GM12878 (cell line): ENCODE data around the gene PFKFB3. TPM values are rescaled to one million over a fixed set of nuclear protein-coding genes. Genes with fewer than 3 reads are reported as not detected.
"Not testable (repeated sequence)": the region's sequence is repeated elsewhere in the genome, so short reads cannot be mapped to it uniquely, and the experiment has no call there.

ENCODE experiments used
- ATAC-seq: fragments of 200-7000 bp; cut with Tn5 transposase; 3 replicates; pipeline ENCODE4 v1.9.1; 2020; ENCODE audit warnings: mild to moderate bottlenecking, moderate library complexity
- BruUV-seq: library from RNA; stranded (reverse); fragments of 400-500 nt; replicated peaks from 2 replicates; lab custom pipeline; 2021; lab: Mats Ljungman, UMichigan
- CTCF ChIA-PET: fragments of 300-600 bp; sonication (Branson Sonifier 250); formaldehyde crosslinking; extraction: SDS; loops from one replicate; lab custom pipeline; 2021; ENCODE audit warnings: inconsistent platforms; lab: Yijun Ruan, JAX
- POLR2A ChIA-PET: fragments of 350-600 bp; formaldehyde crosslinking; extraction: SDS; loops from one replicate; lab custom pipeline; 2021; ENCODE audit warnings: inconsistent platforms; lab: Charles Lee
- RAD21 ChIA-PET: fragments of 300-600 bp; sonication (Branson Sonifier 250); formaldehyde crosslinking; loops from one replicate; lab custom pipeline; 2023; ENCODE audit warnings: antibody characterized with exemption; ENCODE audit not compliant: unreplicated experiment; lab: Charles Lee
- SMC1A ChIA-PET: fragments of 300-600 bp; sonication (Branson Sonifier 250); formaldehyde crosslinking; loops from one replicate; lab custom pipeline; 2023; ENCODE audit not compliant: unreplicated experiment, uncharacterized antibody; lab: Charles Lee
- DNase-seq: peaks from one replicate; pipeline ENCODE4 v3.0.0-alpha.2; 2011; ENCODE audit warnings: low read depth, low spot score
- FAIRE-seq: peaks from 3 replicates; lab custom pipeline; 2011; peaks lifted over from hg19 to GRCh38; lab: Jason Lieb, UNC
- H2AFZ ChIP-seq: 2 replicates; pipeline ENCODE4 v1.6.0; 2011; ENCODE audit warnings: low read depth, low read length, control low read depth; ENCODE audit not compliant: control insufficient read depth
- H3K27ac ChIP-seq: 2 replicates; pipeline ENCODE4 v1.5.1; 2011; ENCODE audit warnings: control low read depth; ENCODE audit not compliant: control insufficient read depth, insufficient read depth
- H3K27me3 ChIP-seq, 2 experiments: replicated peaks in 1 of 2; 2 replicates each; pipeline versions ENCODE4 v1.6.0 to v1.6.1; 2011; ENCODE audit warnings: low read length in 1 of 2; ENCODE audit not compliant: control insufficient read depth in 2 of 2, insufficient read depth in 2 of 2
- H3K36me3 ChIP-seq, 2 experiments: 2 replicates each; pipeline ENCODE4 v1.5.1; 2011; ENCODE audit warnings: low read length in 1 of 2; ENCODE audit not compliant: control insufficient read depth in 2 of 2, insufficient read depth in 2 of 2
- H3K4me1 ChIP-seq: 2 replicates; pipeline ENCODE4 v1.6.1; 2011; ENCODE audit warnings: mild to moderate bottlenecking, low read length, moderate library complexity, mixed read lengths; ENCODE audit not compliant: control insufficient read depth, insufficient read depth
- H3K4me2 ChIP-seq: 2 replicates; pipeline ENCODE4 v1.6.0; 2011; ENCODE audit warnings: control low read depth; ENCODE audit not compliant: control insufficient read depth, insufficient read depth
- H3K4me3 ChIP-seq: fragments of 200-600 bp; sonication (generic); 2 replicates; pipeline ENCODE4 v1.5.1; 2016
- H3K79me2 ChIP-seq: 2 replicates; pipeline ENCODE4 v1.6.0; 2011; ENCODE audit warnings: low read length; ENCODE audit not compliant: control insufficient read depth, insufficient read depth
- H3K9ac ChIP-seq: 2 replicates; pipeline ENCODE4 v1.8.0; 2011; ENCODE audit warnings: low read length, control low read depth, mixed read lengths; ENCODE audit not compliant: control insufficient read depth, insufficient read depth
- H3K9me3 ChIP-seq: replicated peaks from 3 replicates; pipeline ENCODE4 v1.5.1; 2011; ENCODE audit warnings: mild to moderate bottlenecking, low read length; ENCODE audit not compliant: control insufficient read depth, insufficient read depth
- H4K20me1 ChIP-seq: 2 replicates; pipeline ENCODE4 v1.6.0; 2011; ENCODE audit not compliant: control insufficient read depth, insufficient read depth
- LARP7 ChIP-seq: fragments of 450-650 bp; IDR thresholded peaks from 2 replicates; pipeline ENCODE4 v1.6.1; 2017; ENCODE audit warnings: mild to moderate bottlenecking
- MEF2B ChIP-seq: fragments of 450-650 bp; IDR thresholded peaks from 2 replicates; pipeline ENCODE4 v1.6.1; 2018; ENCODE audit warnings: mild to moderate bottlenecking, moderate library complexity; ENCODE audit not compliant: partially characterized antibody, poor library complexity, severe bottlenecking
- TCF7 ChIP-seq: IDR thresholded peaks from 2 replicates; pipeline ENCODE4 v1.6.1; 2014; ENCODE audit warnings: antibody characterized with exemption, borderline replicate concordance
- WGBS: methylation state at CpG from one replicate; pipeline ENCODE4 v1.1.6; 2016; ENCODE audit warnings: low lambda C conversion rate; ENCODE audit not compliant: insufficient replicate concordance, insufficient coverage; ENCODE audit errors: missing lambda C conversion rate; 5-methylcytosine and 5-hydroxymethylcytosine counted together
- in situ Hi-C: fragments of 300-500 bp; cut with MboI; formaldehyde crosslinking; loops from 9 replicates; pipeline ENCODE4 v1.14.3; 2018; ENCODE audit warnings: mixed read lengths
- intact Hi-C: fragments of 100-400 bp; cut with micrococcal nuclease; formaldehyde crosslinking; loops from one replicate; pipeline ENCODE4 v1.14.2; 2022; ENCODE audit not compliant: unreplicated experiment
- polyA plus RNA-seq, 11 experiments: library from polyadenylated mRNA; depleted of rRNA in 4 of 11; unstranded in 6 of 11; stranded (reverse) in 5 of 11; fragments of >200 nt; fragmentation: Nextera tagmentation in 4 of 11; fragmentation: Illumina TruSeq in 1 of 11; extraction: Ambion mirVana in 4 of 11; extraction: Trizol in 1 of 11; gene quantifications; 1 replicate in 1 of 11; 2 replicates in 10 of 11; pipeline versions ENCODE4 v1.2.1 to v1.2.3, GENCODE V29; 2011 to 2016; ENCODE audit warnings: inconsistent platforms in 2 of 11, missing spikeins in 2 of 11, low read depth in 1 of 11
- total RNA-seq, 4 experiments: library from RNA; depleted of rRNA in 3 of 4; stranded (reverse); fragments of >200 nt in 3 of 4; fragmentation: Illumina TruSeq in 1 of 4; extraction: Trizol in 1 of 4; gene quantifications; 2 replicates each; pipeline versions ENCODE4 v1.2.1 to v1.2.3, GENCODE V29; 2013 to 2021
- TF ChIP-seq, protein P1 (sequence below): fragments of 450-650 bp; IDR thresholded peaks from 2 replicates; pipeline ENCODE4 v1.6.1; 2018; ENCODE audit warnings: borderline replicate concordance, mild to moderate bottlenecking; ENCODE audit not compliant: partially characterized antibody
- TF ChIP-seq, protein P2 (sequence below): IDR thresholded peaks from 2 replicates; pipeline ENCODE4 v1.6.1; 2012; ENCODE audit warnings: low read length, inconsistent platforms
- TF ChIP-seq, protein P3 (sequence below): IDR thresholded peaks from 2 replicates; pipeline ENCODE4 v1.6.1; 2011; ENCODE audit warnings: low read depth, mild to moderate bottlenecking, low read length, moderate library complexity, borderline replicate concordance; ENCODE audit errors: extremely low read depth
- TF ChIP-seq, protein P4 (sequence below): IDR thresholded peaks from 2 replicates; pipeline ENCODE4 v1.6.1; 2011; ENCODE audit warnings: borderline replicate concordance, low read depth, mild to moderate bottlenecking, moderate library complexity, mixed read lengths, low read length; ENCODE audit not compliant: insufficient read depth; ENCODE audit errors: extremely low read length

PFKFB3 gene
- total and polyA plus RNA-seq, 10 of the 15 experiments (the other 5 are each of a cell fraction or from before 2014, with no cell fraction given), result 1.6 to 46.7 (median 13.7) TPM

DNA sequence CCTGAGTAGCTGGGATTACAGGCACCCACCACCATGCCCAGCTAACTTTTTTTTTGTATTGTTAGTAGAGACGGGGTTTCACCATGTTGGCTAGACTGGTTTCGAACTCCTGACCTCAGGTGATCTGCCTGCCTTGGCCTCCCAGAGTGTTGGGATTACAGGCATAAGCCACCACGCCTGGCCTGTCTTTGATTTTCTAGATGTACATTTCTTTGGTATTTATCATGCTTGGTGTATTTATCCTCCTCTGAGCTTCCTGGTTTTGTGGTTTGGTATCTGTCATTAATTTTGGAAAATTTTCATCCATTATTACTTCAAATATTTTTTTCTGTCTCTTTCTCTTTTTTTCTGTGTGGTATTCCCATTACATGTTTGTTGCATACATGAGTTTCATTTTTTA lies 87.9 kb downstream of the PFKFB3 start:
- in situ Hi-C loops, H3K4me3 ChIP-seq, H3K27me3 ChIP-seq, DNase-seq, H3K27ac ChIP-seq, H3K79me2 ChIP-seq, H4K20me1 ChIP-seq, H3K9ac ChIP-seq, H3K4me2 ChIP-seq, H3K4me1 ChIP-seq, FAIRE-seq, H2AFZ ChIP-seq, BruUV-seq, ATAC-seq, intact Hi-C loops, H3K36me3 ChIP-seq: not testable (repeated sequence)
- RAD21 ChIA-PET, result interaction anchor here (0.8 kb wide), 1 partner anchor 9 kb away, joined by 3 read pairs; no protein-coding TSS in a partner anchor
- H3K9me3 ChIP-seq, result peaks cover 11% of the 10 kb centered on the region; the same call in 2 of the 3 replicates
- CTCF ChIA-PET, result interaction anchor here (0.8 kb wide), 1 partner anchor 9 kb away, joined by 3 read pairs; no protein-coding TSS in a partner anchor
- POLR2A ChIA-PET, result interaction anchor here (0.6 kb wide), 1 partner anchor 15 kb away, joined by 3 read pairs; no protein-coding TSS in a partner anchor
- SMC1A ChIA-PET, result interaction anchor here (0.6 to 0.7 kb wide), 2 partner anchors 19 to 25 kb away, joined by 3 to 4 read pairs; no protein-coding TSS in a partner anchor
- WGBS, result 33% methylated on average over 3 of the region's 3 CpGs

DNA sequence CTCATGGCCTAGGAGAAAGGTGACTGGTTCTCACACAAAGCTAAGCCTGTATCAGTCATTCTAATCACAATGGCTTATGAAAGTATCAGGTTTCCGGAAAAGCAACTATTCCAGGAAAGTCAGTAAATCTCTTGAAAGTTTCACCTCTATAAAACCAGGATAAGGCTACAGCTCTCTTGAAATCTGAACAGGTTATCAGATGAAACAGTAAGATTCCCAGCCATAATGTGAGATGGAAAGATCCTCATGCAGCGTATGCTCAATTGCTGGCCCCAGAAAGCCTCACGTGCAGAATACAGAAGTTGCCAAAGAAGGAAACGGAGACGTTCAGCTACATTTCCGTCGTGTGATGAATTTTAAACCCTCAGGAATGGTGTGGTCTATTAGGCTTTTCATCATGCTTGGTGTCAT lies 90.0 kb downstream of the PFKFB3 start:
- in situ Hi-C loops, result no loop called here

More for the DNA sequence above, 90.0 kb downstream of the PFKFB3 start:
- RAD21 ChIA-PET, result interaction anchor here (0.6 to 1.7 kb wide), 3 partner anchors 17 to 55 kb away, joined by 3 to 5 read pairs (median 3); no protein-coding TSS in a partner anchor
- Histone ChIP-seq H3K79me2 (no peaks in the 10 kb centered on the region), H3K4me1 (peaks cover 6% of the 10 kb centered on the region; the same call in 1 of the 2 replicates), H4K20me1 (no peaks in the 10 kb centered on the region), H2AFZ (no peak overlapping the region), H3K4me2 (no peak overlapping the region), H3K27me3 (no peaks in the 10 kb centered on the region), H3K9me3 (peaks cover 11% of the 10 kb centered on the region; the same call in 2 of the 3 replicates), H3K36me3 (no peaks in the 10 kb centered on the region), H3K27ac (no peak overlapping the region), H3K4me3 (no peak overlapping the region), H3K9ac (no peak overlapping the region)
- ATAC-seq (no peak), DNase-seq (no peak), FAIRE-seq (no peak)
- POLR2A ChIA-PET, result no interaction called here
- no TSS peak for BruUV-seq
- intact Hi-C loops, result no loop called here
- SMC1A ChIA-PET, result interaction anchor here (2.1 to 11.0 kb wide), 2 partner anchors 26 to 109 kb away, joined by 8 to 120 read pairs; no protein-coding TSS in a partner anchor
- 82% methylated on average over 7 of the region's 7 CpGs for WGBS
- TF ChIP-seq, protein P1, sequence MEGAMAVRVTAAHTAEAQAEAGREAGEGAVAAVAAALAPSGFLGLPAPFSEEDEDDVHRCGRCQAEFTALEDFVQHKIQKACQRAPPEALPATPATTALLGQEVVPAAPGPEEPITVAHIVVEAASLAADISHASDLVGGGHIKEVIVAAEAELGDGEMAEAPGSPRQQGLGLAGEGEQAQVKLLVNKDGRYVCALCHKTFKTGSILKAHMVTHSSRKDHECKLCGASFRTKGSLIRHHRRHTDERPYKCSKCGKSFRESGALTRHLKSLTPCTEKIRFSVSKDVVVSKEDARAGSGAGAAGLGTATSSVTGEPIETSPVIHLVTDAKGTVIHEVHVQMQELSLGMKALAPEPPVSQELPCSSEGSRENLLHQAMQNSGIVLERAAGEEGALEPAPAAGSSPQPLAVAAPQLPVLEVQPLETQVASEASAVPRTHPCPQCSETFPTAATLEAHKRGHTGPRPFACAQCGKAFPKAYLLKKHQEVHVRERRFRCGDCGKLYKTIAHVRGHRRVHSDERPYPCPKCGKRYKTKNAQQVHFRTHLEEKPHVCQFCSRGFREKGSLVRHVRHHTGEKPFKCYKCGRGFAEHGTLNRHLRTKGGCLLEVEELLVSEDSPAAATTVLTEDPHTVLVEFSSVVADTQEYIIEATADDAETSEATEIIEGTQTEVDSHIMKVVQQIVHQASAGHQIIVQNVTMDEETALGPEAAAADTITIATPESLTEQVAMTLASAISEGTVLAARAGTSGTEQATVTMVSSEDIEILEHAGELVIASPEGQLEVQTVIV, result no peak
- TF ChIP-seq, protein P2, sequence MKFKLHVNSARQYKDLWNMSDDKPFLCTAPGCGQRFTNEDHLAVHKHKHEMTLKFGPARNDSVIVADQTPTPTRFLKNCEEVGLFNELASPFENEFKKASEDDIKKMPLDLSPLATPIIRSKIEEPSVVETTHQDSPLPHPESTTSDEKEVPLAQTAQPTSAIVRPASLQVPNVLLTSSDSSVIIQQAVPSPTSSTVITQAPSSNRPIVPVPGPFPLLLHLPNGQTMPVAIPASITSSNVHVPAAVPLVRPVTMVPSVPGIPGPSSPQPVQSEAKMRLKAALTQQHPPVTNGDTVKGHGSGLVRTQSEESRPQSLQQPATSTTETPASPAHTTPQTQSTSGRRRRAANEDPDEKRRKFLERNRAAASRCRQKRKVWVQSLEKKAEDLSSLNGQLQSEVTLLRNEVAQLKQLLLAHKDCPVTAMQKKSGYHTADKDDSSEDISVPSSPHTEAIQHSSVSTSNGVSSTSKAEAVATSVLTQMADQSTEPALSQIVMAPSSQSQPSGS, result no peak
- TF ChIP-seq, protein P3, sequence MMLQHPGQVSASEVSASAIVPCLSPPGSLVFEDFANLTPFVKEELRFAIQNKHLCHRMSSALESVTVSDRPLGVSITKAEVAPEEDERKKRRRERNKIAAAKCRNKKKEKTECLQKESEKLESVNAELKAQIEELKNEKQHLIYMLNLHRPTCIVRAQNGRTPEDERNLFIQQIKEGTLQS, result no peak
- TF ChIP-seq, protein P4, sequence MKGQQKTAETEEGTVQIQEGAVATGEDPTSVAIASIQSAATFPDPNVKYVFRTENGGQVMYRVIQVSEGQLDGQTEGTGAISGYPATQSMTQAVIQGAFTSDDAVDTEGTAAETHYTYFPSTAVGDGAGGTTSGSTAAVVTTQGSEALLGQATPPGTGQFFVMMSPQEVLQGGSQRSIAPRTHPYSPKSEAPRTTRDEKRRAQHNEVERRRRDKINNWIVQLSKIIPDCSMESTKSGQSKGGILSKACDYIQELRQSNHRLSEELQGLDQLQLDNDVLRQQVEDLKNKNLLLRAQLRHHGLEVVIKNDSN, result no peak
- no peak for TF ChIP-seq LARP7
- TF ChIP-seq MEF2B, result no peak
- no peak for TF ChIP-seq TCF7
- CTCF ChIA-PET, result no interaction called here
